H9 (cell line): Measurements from ENCODE around the gene TENM4. TPM values are rescaled to one million over a fixed set of nuclear protein-coding genes. Genes with fewer than 3 reads are reported as not detected.

ENCODE experiments used
- DNase-seq: peaks from one replicate; pipeline ENCODE4 v3.0.0-alpha.2; 2017
- H2AFZ ChIP-seq: one replicate; pipeline ENCODE4 v1.6.1; 2013; ENCODE audit warnings: mild to moderate bottlenecking, low read length, control low read depth, moderate library complexity
- H2AK5ac ChIP-seq: 2 replicates; pipeline ENCODE4 v1.6.1; 2013; ENCODE audit warnings: low read length, control low read depth, mixed read lengths; ENCODE audit not compliant: insufficient read length
- H2BK120ac ChIP-seq: one replicate; pipeline ENCODE4 v1.6.1; 2013; ENCODE audit warnings: low read depth, mild to moderate bottlenecking, low read length, control low read depth, inconsistent platforms; ENCODE audit not compliant: poor library complexity, severe bottlenecking
- H2BK12ac ChIP-seq: 2 replicates; pipeline ENCODE4 v1.6.1; 2013; ENCODE audit warnings: low read length, control low read depth, mixed read lengths, low read depth; ENCODE audit not compliant: insufficient read length
- H2BK15ac ChIP-seq: 2 replicates; pipeline ENCODE4 v1.6.1; 2013; ENCODE audit warnings: low read depth, low read length, control low read depth
- H2BK20ac ChIP-seq: one replicate; pipeline ENCODE4 v1.6.1; 2013; ENCODE audit warnings: low read depth, mild to moderate bottlenecking, low read length, control low read depth, inconsistent platforms; ENCODE audit not compliant: poor library complexity, severe bottlenecking
- H2BK5ac ChIP-seq: 2 replicates; pipeline ENCODE4 v1.6.1; 2013; ENCODE audit warnings: low read length, control low read depth, mixed read lengths; ENCODE audit not compliant: insufficient read length
- H3K14ac ChIP-seq: 2 replicates; pipeline ENCODE4 v1.6.1; 2013; ENCODE audit warnings: low read length, control low read depth; ENCODE audit not compliant: insufficient read depth
- H3K18ac ChIP-seq: 2 replicates; pipeline ENCODE4 v1.6.1; 2013; ENCODE audit warnings: low read depth, mild to moderate bottlenecking, mixed read lengths, low read length, control low read depth; ENCODE audit not compliant: insufficient read length
- H3K23ac ChIP-seq: 2 replicates; pipeline ENCODE4 v1.6.1; 2013; ENCODE audit warnings: low read length, control low read depth, mixed read lengths, low read depth; ENCODE audit not compliant: insufficient read length
- H3K23me2 ChIP-seq: 2 replicates; pipeline ENCODE4 v1.6.1; 2013; ENCODE audit warnings: low read depth, mild to moderate bottlenecking, mixed read lengths, low read length, control low read depth; ENCODE audit not compliant: insufficient read length, poor library complexity, severe bottlenecking
- H3K27ac ChIP-seq: 2 replicates; pipeline ENCODE4 v1.5.1; 2013; ENCODE audit warnings: low read length, control low read depth, mixed read lengths, low read depth; ENCODE audit not compliant: insufficient read length
- H3K27me3 ChIP-seq: 2 replicates; pipeline ENCODE4 v1.6.1; 2013; ENCODE audit warnings: low read length, control low read depth, inconsistent platforms; ENCODE audit not compliant: insufficient read depth
- H3K4ac ChIP-seq: 2 replicates; pipeline ENCODE4 v1.6.1; 2013; ENCODE audit warnings: low read depth, mild to moderate bottlenecking, control low read depth, inconsistent platforms, low read length, moderate library complexity
- H3K4me1 ChIP-seq: 2 replicates; pipeline ENCODE4 v1.6.1; 2013; ENCODE audit warnings: low read length, control low read depth, inconsistent platforms; ENCODE audit not compliant: insufficient read depth
- H3K4me2 ChIP-seq: 2 replicates; pipeline ENCODE4 v1.6.1; 2013; ENCODE audit warnings: low read length, control low read depth, mixed read lengths; ENCODE audit not compliant: insufficient read length, insufficient read depth
- H3K56ac ChIP-seq: 2 replicates; pipeline ENCODE4 v1.6.1; 2013; ENCODE audit warnings: low read depth, mild to moderate bottlenecking, mixed read lengths, low read length, control low read depth; ENCODE audit not compliant: insufficient read length
- H3K79me1 ChIP-seq: 2 replicates; pipeline ENCODE4 v1.6.1; 2013; ENCODE audit warnings: low read depth, mild to moderate bottlenecking, moderate library complexity, low read length, control low read depth, inconsistent platforms; ENCODE audit not compliant: insufficient read depth, poor library complexity, severe bottlenecking
- H3K79me2 ChIP-seq: 2 replicates; pipeline ENCODE4 v1.6.1; 2013; ENCODE audit warnings: low read length, control low read depth, inconsistent platforms; ENCODE audit not compliant: insufficient read depth
- H3K9ac ChIP-seq: 2 replicates; pipeline ENCODE4 v1.6.1; 2013; ENCODE audit warnings: low read length, control low read depth, mixed read lengths; ENCODE audit not compliant: insufficient read length; ENCODE audit errors: extremely low read depth
- H3K9me3 ChIP-seq: one replicate; pipeline ENCODE4 v1.6.1; 2013; ENCODE audit warnings: low read depth, low read length, inconsistent platforms; ENCODE audit not compliant: control insufficient read depth
- H3T11ph ChIP-seq: one replicate; pipeline ENCODE4 v1.6.1; 2013; ENCODE audit warnings: mild to moderate bottlenecking, low read length, control low read depth, inconsistent platforms
- H4K20me1 ChIP-seq: one replicate; pipeline ENCODE4 v1.6.1; 2013; ENCODE audit not compliant: control insufficient read depth, insufficient read length, insufficient read depth
- H4K5ac ChIP-seq: 2 replicates; pipeline ENCODE4 v1.6.1; 2013; ENCODE audit warnings: low read depth, mild to moderate bottlenecking, mixed read lengths, low read length, control low read depth; ENCODE audit not compliant: insufficient read length
- H4K8ac ChIP-seq: replicated peaks from 2 replicates; pipeline ENCODE4 v1.6.1; 2013; ENCODE audit warnings: low read length, control low read depth, mixed read lengths, low read depth; ENCODE audit not compliant: insufficient read length
- H4K91ac ChIP-seq: 2 replicates; pipeline ENCODE4 v1.6.1; 2013; ENCODE audit warnings: low read depth, mild to moderate bottlenecking, moderate library complexity, mixed read lengths, low read length, control low read depth; ENCODE audit not compliant: insufficient read length
- H3K27ac Mint-ChIP-seq, 3 experiments: 2 replicates in 2 of 3; 3 replicates in 1 of 3; pipeline ENCODE4 v1.8.0; 2020 to 2021; ENCODE audit warnings: mixed read lengths in 3 of 3, mild to moderate bottlenecking in 1 of 3, moderate library complexity in 1 of 3
- H3K27me3 Mint-ChIP-seq: 2 replicates; pipeline ENCODE4 v1.8.0; 2021; ENCODE audit warnings: low read depth, mild to moderate bottlenecking, moderate library complexity, mixed read lengths
- H3K36me3 Mint-ChIP-seq, 3 experiments: 2 replicates in 2 of 3; 3 replicates in 1 of 3; pipeline ENCODE4 v1.8.0; 2020 to 2021; ENCODE audit warnings: low read depth in 3 of 3, mixed read lengths in 3 of 3; ENCODE audit not compliant: insufficient read depth in 1 of 3
- H3K4me1 Mint-ChIP-seq, 2 experiments: 2 replicates each; pipeline ENCODE4 v1.8.0; 2020; ENCODE audit warnings: mixed read lengths in 2 of 2
- H3K4me3 Mint-ChIP-seq, 2 experiments: 2 replicates in 1 of 2; 3 replicates in 1 of 2; pipeline ENCODE4 v1.8.0; 2020 to 2021; ENCODE audit warnings: mild to moderate bottlenecking in 2 of 2, mixed read lengths in 2 of 2, moderate library complexity in 1 of 2
- H3K9me3 Mint-ChIP-seq, 2 experiments: 2 replicates in 1 of 2; 3 replicates in 1 of 2; pipeline ENCODE4 v1.8.0; 2020; ENCODE audit warnings: mild to moderate bottlenecking in 2 of 2, mixed read lengths in 2 of 2, moderate library complexity in 1 of 2
- CTCF ChIP-seq: fragments of 200-600 bp; sonication (generic); conservative IDR thresholded peaks from 3 replicates; pipeline ENCODE4 v1.8.0; 2021; ENCODE audit warnings: antibody characterized with exemption, mild to moderate bottlenecking
- total RNA-seq: library from RNA; stranded (reverse); gene quantifications from 2 replicates; pipeline ENCODE4 v1.2.1, GENCODE V29; 2021

The TENM4 gene
- total RNA-seq, 1 experiment from 2014 or later, result 4.6 TPM

GRCh38 chr11:78791964-78792363 is 648.9 kb downstream of the TENM4 start:
- H3K27me3 ChIP-seq, result no peaks in the 10 kb centered on the region; the same call in 1 of the 2 replicates
- no peak overlapping the region for H3K4me2 ChIP-seq
- no peak overlapping the region for H2AFZ ChIP-seq
- Mint-ChIP-seq H3K27ac (no peak overlapping the region), H3K36me3 (no peaks in the 10 kb centered on the region), H3K27me3 (no peaks in the 10 kb centered on the region; the same call in none of the 2 replicates), H3K9me3 (no peaks in the 10 kb centered on the region), H3K4me3 (no peak overlapping the region), H3K4me1 (peaks cover 0 to 3% of the 10 kb centered on the region in 2 experiments; a peak in 1 of 4 replicates)
- no peak overlapping the region for H3T11ph ChIP-seq
- H2BK15ac ChIP-seq, result no peak overlapping the region
- no peak overlapping the region for H2BK12ac ChIP-seq
- no peaks in the 10 kb centered on the region for H3K4me1 ChIP-seq
- no peak overlapping the region for H2BK120ac ChIP-seq
- no peaks in the 10 kb centered on the region for H3K79me1 ChIP-seq
- no peaks in the 10 kb centered on the region for H3K9me3 ChIP-seq
- TF ChIP-seq CTCF, result no peak
- no peak overlapping the region for H2BK5ac ChIP-seq
- no peak overlapping the region for H3K27ac ChIP-seq
- no peak overlapping the region for H4K5ac ChIP-seq
- no peaks in the 10 kb centered on the region for H3K23me2 ChIP-seq
- H3K79me2 ChIP-seq, result no peaks in the 10 kb centered on the region
- no peak overlapping the region for H3K56ac ChIP-seq
- H3K9ac ChIP-seq, result no peak overlapping the region
- no peak overlapping the region for H4K8ac ChIP-seq
- no peak overlapping the region for H3K4ac ChIP-seq
- no peak overlapping the region for H2BK20ac ChIP-seq
- no peak overlapping the region for H3K23ac ChIP-seq
- no peaks in the 10 kb centered on the region for H4K20me1 ChIP-seq
- no peak for DNase-seq
- H3K14ac ChIP-seq, result no peak overlapping the region
- no peak overlapping the region for H2AK5ac ChIP-seq
- H4K91ac ChIP-seq, result no peak overlapping the region
- H3K18ac ChIP-seq, result no peak overlapping the region
